Activated T-cell treated with anti-CD3 and anti-CD28 coated beads for 24 hours (primary cell): ENCODE data around the gene CSNK1A1.
"Not testable (repeated sequence)": the region's sequence is repeated elsewhere in the genome, so short reads cannot be mapped to it uniquely, and the experiment has no call there.

Experiments
- DNase-seq: peaks from one replicate; pipeline ENCODE4 v3.0.0-alpha.2; 2020; ENCODE audit warnings: low read depth

The CSNK1A1 gene

GRCh38 chr5:149529463-149529862, 21.8 kb downstream of the CSNK1A1 start:
- no peak for DNase-seq

GRCh38 chr5:149528281-149529060, 22.8 kb downstream of the CSNK1A1 start:
- DNase-seq: no peak

- no peak for DNase-seq
Observed at GRCh38 chr5:149526845-149527590, 24.2 kb downstream of the CSNK1A1 start.

- DNase-seq: no peak
Observed at GRCh38 chr5:149521739-149522685, 29.2 kb downstream of the CSNK1A1 start.

- DNase-seq: no peak
Observed at GRCh38 chr5:149519601-149520000, 31.6 kb downstream of the CSNK1A1 start.

- no peak for DNase-seq
Observed at GRCh38 chr5:149518620-149519019, 32.6 kb downstream of the CSNK1A1 start.

GRCh38 chr5:149517461-149518122, 33.6 kb downstream of the CSNK1A1 start:
- no peak for DNase-seq

- DNase-seq: no peak
Observed at GRCh38 chr5:149514512-149514911, 36.7 kb downstream of the CSNK1A1 start.

- DNase-seq: not testable (repeated sequence)
Observed at GRCh38 chr5:149513372-149513947, 37.8 kb downstream of the CSNK1A1 start.

- DNase-seq: no peak
Observed at GRCh38 chr5:149510136-149510535, 41.1 kb downstream of the CSNK1A1 start.

GRCh38 chr5:149504677-149505076, 46.6 kb downstream of the CSNK1A1 start:
- no peak for DNase-seq

GRCh38 chr5:149503006-149503405, 48.2 kb downstream of the CSNK1A1 start:
- no peak for DNase-seq

GRCh38 chr5:149500922-149501582, 50.2 kb downstream of the CSNK1A1 start:
- no peak for DNase-seq

GRCh38 chr5:149498724-149499336, 52.4 kb downstream of the CSNK1A1 start:
- DNase-seq: no peak

GRCh38 chr5:149497357-149497756, 53.9 kb downstream of the CSNK1A1 start:
- DNase-seq: no peak

- DNase-seq: no peak
Observed at GRCh38 chr5:149496917-149497316, 54.3 kb downstream of the CSNK1A1 start.

GRCh38 chr5:149496166-149496565, 55.1 kb downstream of the CSNK1A1 start:
- no peak for DNase-seq

- DNase-seq: no peak
Observed at GRCh38 chr5:149495673-149496072, 55.6 kb downstream of the CSNK1A1 start.

GRCh38 chr5:149493316-149493715, 57.9 kb downstream of the CSNK1A1 start:
- DNase-seq: no peak

- no peak for DNase-seq
Observed at GRCh38 chr5:149492781-149493180, 58.5 kb downstream of the CSNK1A1 start.
